ENCODE results near the gene NLRP3. TPM values are rescaled to one million over a fixed set of nuclear protein-coding genes. Genes with fewer than 3 reads are reported as not detected.

Gene NLRP3
- total and polyA plus RNA-seq, 10 of the 15 experiments (the other 5 are each of a cell fraction or from before 2014, with no cell fraction given) = 1.8 to 10.4 (median 5.0) TPM

DNA sequence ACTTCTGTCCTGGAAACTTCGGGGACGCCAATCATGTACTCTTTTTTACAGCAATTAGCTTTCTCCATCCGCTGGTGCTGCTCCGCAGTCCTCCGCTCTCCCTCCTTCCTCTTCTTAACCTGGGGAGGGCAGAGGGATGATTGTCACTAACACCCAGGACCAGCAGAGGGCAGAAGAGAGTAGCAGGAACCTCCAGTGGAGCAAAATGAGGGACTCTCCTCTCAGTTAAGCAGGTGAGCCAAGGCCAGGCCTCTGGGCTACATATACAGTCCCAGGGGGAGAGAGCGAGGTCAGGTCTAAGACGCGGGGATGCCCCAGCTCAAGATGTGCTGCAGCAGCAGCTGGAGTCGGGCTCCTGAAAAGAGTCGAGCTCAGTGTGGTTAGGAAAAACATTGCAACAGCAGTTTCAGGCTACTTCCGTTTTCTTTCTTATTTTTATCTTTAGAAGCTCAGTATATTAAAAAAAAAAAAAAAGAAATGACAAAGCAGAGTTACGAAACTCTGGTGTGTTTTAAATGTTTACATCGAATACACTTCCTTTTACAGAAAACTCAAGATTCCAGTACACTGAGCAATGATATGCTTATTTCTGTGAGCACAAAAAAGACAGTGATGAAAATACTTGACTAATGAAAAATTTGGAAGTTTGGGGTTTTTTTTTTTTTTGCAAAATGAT, 25.7 kb upstream of the NLRP3 start (continued):
- TF ChIP-seq RELA (IDR thresholded peaks at IDR 0.05; ENCODE audit: borderline replicate concordance, partially characterized antibody) (peak; percentile 91), SMARCA5 (IDR thresholded peaks at IDR 0.05) (peak; percentile 85; the same call in 1 of the 2 replicates), ZBED1 (IDR thresholded peaks at IDR 0.05; ENCODE audit: borderline replicate concordance) (peak; percentile 82), TCF7 (IDR thresholded peaks at IDR 0.05; ENCODE audit: borderline replicate concordance) (peak; percentile 69; the same call in 1 of the 2 replicates), BMI1 (IDR thresholded peaks at IDR 0.05; ENCODE audit: borderline replicate concordance) (no peak), TCF12 (IDR thresholded peaks at IDR 0.05; ENCODE audit: low read depth, low read length) (peak; percentile 97), BCL11A (IDR thresholded peaks at IDR 0.05; ENCODE audit: low read depth, low read length) (peak; percentile 76; the same call in 1 of the 2 replicates)
- TF ChIP-seq, protein P1, sequence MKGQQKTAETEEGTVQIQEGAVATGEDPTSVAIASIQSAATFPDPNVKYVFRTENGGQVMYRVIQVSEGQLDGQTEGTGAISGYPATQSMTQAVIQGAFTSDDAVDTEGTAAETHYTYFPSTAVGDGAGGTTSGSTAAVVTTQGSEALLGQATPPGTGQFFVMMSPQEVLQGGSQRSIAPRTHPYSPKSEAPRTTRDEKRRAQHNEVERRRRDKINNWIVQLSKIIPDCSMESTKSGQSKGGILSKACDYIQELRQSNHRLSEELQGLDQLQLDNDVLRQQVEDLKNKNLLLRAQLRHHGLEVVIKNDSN (IDR thresholded peaks at IDR 0.05; ENCODE audit: borderline replicate concordance, extremely low read length, insufficient read depth, low read depth, low read length) = no peak
- TF ChIP-seq, protein P2, sequence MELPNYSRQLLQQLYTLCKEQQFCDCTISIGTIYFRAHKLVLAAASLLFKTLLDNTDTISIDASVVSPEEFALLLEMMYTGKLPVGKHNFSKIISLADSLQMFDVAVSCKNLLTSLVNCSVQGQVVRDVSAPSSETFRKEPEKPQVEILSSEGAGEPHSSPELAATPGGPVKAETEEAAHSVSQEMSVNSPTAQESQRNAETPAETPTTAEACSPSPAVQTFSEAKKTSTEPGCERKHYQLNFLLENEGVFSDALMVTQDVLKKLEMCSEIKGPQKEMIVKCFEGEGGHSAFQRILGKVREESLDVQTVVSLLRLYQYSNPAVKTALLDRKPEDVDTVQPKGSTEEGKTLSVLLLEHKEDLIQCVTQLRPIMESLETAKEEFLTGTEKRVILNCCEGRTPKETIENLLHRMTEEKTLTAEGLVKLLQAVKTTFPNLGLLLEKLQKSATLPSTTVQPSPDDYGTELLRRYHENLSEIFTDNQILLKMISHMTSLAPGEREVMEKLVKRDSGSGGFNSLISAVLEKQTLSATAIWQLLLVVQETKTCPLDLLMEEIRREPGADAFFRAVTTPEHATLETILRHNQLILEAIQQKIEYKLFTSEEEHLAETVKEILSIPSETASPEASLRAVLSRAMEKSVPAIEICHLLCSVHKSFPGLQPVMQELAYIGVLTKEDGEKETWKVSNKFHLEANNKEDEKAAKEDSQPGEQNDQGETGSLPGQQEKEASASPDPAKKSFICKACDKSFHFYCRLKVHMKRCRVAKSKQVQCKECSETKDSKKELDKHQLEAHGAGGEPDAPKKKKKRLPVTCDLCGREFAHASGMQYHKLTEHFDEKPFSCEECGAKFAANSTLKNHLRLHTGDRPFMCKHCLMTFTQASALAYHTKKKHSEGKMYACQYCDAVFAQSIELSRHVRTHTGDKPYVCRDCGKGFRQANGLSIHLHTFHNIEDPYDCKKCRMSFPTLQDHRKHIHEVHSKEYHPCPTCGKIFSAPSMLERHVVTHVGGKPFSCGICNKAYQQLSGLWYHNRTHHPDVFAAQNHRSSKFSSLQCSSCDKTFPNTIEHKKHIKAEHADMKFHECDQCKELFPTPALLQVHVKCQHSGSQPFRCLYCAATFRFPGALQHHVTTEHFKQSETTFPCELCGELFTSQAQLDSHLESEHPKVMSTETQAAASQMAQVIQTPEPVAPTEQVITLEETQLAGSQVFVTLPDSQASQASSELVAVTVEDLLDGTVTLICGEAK (IDR thresholded peaks at IDR 0.05; ENCODE audit: borderline replicate concordance) = no peak; the same call in 1 of the 2 replicates
- TF ChIP-seq, protein P3, sequence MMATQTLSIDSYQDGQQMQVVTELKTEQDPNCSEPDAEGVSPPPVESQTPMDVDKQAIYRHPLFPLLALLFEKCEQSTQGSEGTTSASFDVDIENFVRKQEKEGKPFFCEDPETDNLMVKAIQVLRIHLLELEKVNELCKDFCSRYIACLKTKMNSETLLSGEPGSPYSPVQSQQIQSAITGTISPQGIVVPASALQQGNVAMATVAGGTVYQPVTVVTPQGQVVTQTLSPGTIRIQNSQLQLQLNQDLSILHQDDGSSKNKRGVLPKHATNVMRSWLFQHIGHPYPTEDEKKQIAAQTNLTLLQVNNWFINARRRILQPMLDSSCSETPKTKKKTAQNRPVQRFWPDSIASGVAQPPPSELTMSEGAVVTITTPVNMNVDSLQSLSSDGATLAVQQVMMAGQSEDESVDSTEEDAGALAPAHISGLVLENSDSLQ (IDR thresholded peaks at IDR 0.05) = 0 out of 2 replicates have a peak, but pooled peaks have one; percentile 32
